IMR-90 (cell line): Measurements from ENCODE around the gene RPS19BP1. TPM values are rescaled to one million over a fixed set of nuclear protein-coding genes. Genes with fewer than 3 reads are reported as not detected.

Experiments used
- ATAC-seq: fragments of 200-7000 bp; cut with Tn5 transposase; 2 replicates; pipeline ENCODE4 v1.9.1; 2020; ENCODE audit warnings: low read depth, mild to moderate bottlenecking, moderate library complexity
- BruUV-seq: library from RNA; stranded (reverse); fragments of 400-500 nt; replicated peaks from 2 replicates; lab custom pipeline; 2021; lab: Mats Ljungman, UMichigan
- CTCF ChIA-PET: fragments of 300-600 bp; formaldehyde crosslinking; extraction: SDS; loops from one replicate; lab custom pipeline; 2021; ENCODE audit warnings: antibody characterized with exemption; lab: Yijun Ruan, JAX
- POLR2A ChIA-PET: fragments of 300-600 bp; sonication (Branson Sonifier 250); formaldehyde crosslinking; loops from one replicate; lab custom pipeline; 2022; ENCODE audit warnings: antibody characterized with exemption; ENCODE audit not compliant: unreplicated experiment; lab: Charles Lee
- DNase-seq: peaks from one replicate; pipeline ENCODE4 v3.0.0; 2013
- H2AFZ ChIP-seq: replicated peaks from 2 replicates; pipeline ENCODE3; 2013; ENCODE audit warnings: low read length, mild to moderate bottlenecking; ENCODE audit not compliant: poor library complexity
- H2AK5ac ChIP-seq: 2 replicates; pipeline ENCODE4 v1.6.1; 2013; ENCODE audit warnings: low read depth, low read length, inconsistent platforms
- H2AK9ac ChIP-seq: replicated peaks from 2 replicates; pipeline ENCODE3; 2013; ENCODE audit warnings: mild to moderate bottlenecking, low read depth, low read length, moderate library complexity; ENCODE audit not compliant: poor library complexity
- H2BK120ac ChIP-seq: 2 replicates; pipeline ENCODE4 v1.6.1; 2013; ENCODE audit warnings: low read depth, low read length, inconsistent platforms
- H2BK15ac ChIP-seq: 3 replicates; pipeline ENCODE4 v1.6.1; 2013; ENCODE audit warnings: low read depth, low read length, inconsistent platforms
- H2BK20ac ChIP-seq: 2 replicates; pipeline ENCODE4 v1.6.1; 2013; ENCODE audit warnings: low read depth, mild to moderate bottlenecking, inconsistent platforms, low read length, moderate library complexity
- H2BK5ac ChIP-seq: 2 replicates; pipeline ENCODE4 v1.6.1; 2013; ENCODE audit warnings: mild to moderate bottlenecking, low read depth, low read length, inconsistent platforms; ENCODE audit not compliant: poor library complexity, severe bottlenecking
- H3K14ac ChIP-seq: replicated peaks from 2 replicates; pipeline ENCODE4 v1.6.1; 2013; ENCODE audit warnings: low read depth, low read length, inconsistent platforms
- H3K18ac ChIP-seq: 2 replicates; pipeline ENCODE4 v1.6.1; 2013; ENCODE audit warnings: low read depth, low read length, control low read depth
- H3K23ac ChIP-seq: 2 replicates; pipeline ENCODE4 v1.6.1; 2013; ENCODE audit warnings: low read depth, low read length, inconsistent platforms
- H3K27ac ChIP-seq: 2 replicates; pipeline ENCODE4 v1.5.1; 2013; ENCODE audit warnings: mild to moderate bottlenecking, control low read depth, low read length; ENCODE audit not compliant: insufficient read depth
- H3K27me3 ChIP-seq: 2 replicates; pipeline ENCODE4 v1.6.1; 2013; ENCODE audit warnings: low read length; ENCODE audit not compliant: control insufficient read depth, insufficient read depth
- H3K36me3 ChIP-seq: 2 replicates; pipeline ENCODE4 v1.6.1; 2013; ENCODE audit warnings: low read length, mixed read lengths; ENCODE audit not compliant: control insufficient read depth, insufficient read depth
- H3K4ac ChIP-seq: 2 replicates; pipeline ENCODE4 v1.6.1; 2013; ENCODE audit warnings: low read depth, low read length, inconsistent platforms
- H3K4me1 ChIP-seq: 2 replicates; pipeline ENCODE4 v1.6.1; 2013; ENCODE audit warnings: low read length, mixed read lengths; ENCODE audit not compliant: control insufficient read depth, insufficient read depth
- H3K4me2 ChIP-seq: 2 replicates; pipeline ENCODE4 v1.6.1; 2013; ENCODE audit warnings: low read depth, mild to moderate bottlenecking, control low read depth, low read length, moderate library complexity
- H3K4me3 ChIP-seq: 2 replicates; pipeline ENCODE4 v1.5.1; 2013; ENCODE audit warnings: low read depth, mild to moderate bottlenecking, control low read depth, low read length, moderate library complexity; ENCODE audit not compliant: insufficient read depth
- H3K56ac ChIP-seq: 2 replicates; pipeline ENCODE4 v1.6.1; 2013; ENCODE audit warnings: low read length, inconsistent platforms; ENCODE audit not compliant: insufficient read depth; ENCODE audit errors: extremely low read depth
- H3K79me1 ChIP-seq, 2 experiments: 2 replicates each; pipeline ENCODE4 v1.6.1; 2013; ENCODE audit warnings: low read length in 2 of 2, inconsistent platforms in 1 of 2, low read depth in 1 of 2
- H3K9ac ChIP-seq: 2 replicates; pipeline ENCODE4 v1.6.1; 2013; ENCODE audit warnings: low read depth, low read length, control low read depth
- H3K9me1 ChIP-seq: 2 replicates; pipeline ENCODE4 v1.6.1; 2013; ENCODE audit warnings: low read length, inconsistent platforms; ENCODE audit not compliant: insufficient read depth
- H3K9me3 ChIP-seq: 2 replicates; pipeline ENCODE4 v1.6.1; 2013; ENCODE audit warnings: low read length; ENCODE audit not compliant: control insufficient read depth, insufficient read depth
- H4K20me1 ChIP-seq: 2 replicates; pipeline ENCODE4 v1.6.1; 2013; ENCODE audit warnings: low read length, inconsistent platforms; ENCODE audit not compliant: insufficient read depth
- H4K5ac ChIP-seq: 2 replicates; pipeline ENCODE4 v1.6.1; 2013; ENCODE audit warnings: mild to moderate bottlenecking, low read depth, low read length, control low read depth
- H4K8ac ChIP-seq, 2 experiments: 2 replicates each; pipeline ENCODE4 v1.6.1; 2013; ENCODE audit warnings: low read depth in 2 of 2, low read length in 2 of 2, control low read depth in 1 of 2, inconsistent platforms in 1 of 2
- H4K91ac ChIP-seq: 2 replicates; pipeline ENCODE4 v1.6.1; 2013; ENCODE audit warnings: low read depth, low read length, inconsistent platforms; ENCODE audit not compliant: insufficient read depth
- CHD1 ChIP-seq: IDR thresholded peaks from 2 replicates; pipeline ENCODE4 v1.6.1; 2012; ENCODE audit warnings: low read depth, low read length, improper control_type of control experiment
- CTCF ChIP-seq: conservative IDR thresholded peaks from 2 replicates; pipeline ENCODE4 v1.5.1; 2012; ENCODE audit warnings: mild to moderate bottlenecking, low read depth, low read length, improper control_type of control experiment
- ELK1 ChIP-seq: fragments of 150-350 bp; IDR thresholded peaks from 2 replicates; pipeline ENCODE4 v1.6.1; 2016; ENCODE audit warnings: low read depth, mild to moderate bottlenecking, low read length, moderate library complexity, borderline replicate concordance
- FOS ChIP-seq: fragments of 150-350 bp; IDR thresholded peaks from 2 replicates; pipeline ENCODE4 v1.6.1; 2016; ENCODE audit warnings: low read depth, low read length
- MAFK ChIP-seq: IDR thresholded peaks from 2 replicates; pipeline ENCODE4 v1.6.1; 2012; ENCODE audit warnings: low read depth, low read length, improper control_type of control experiment
- MAZ ChIP-seq: IDR thresholded peaks from 2 replicates; pipeline ENCODE4 v1.6.1; 2012; ENCODE audit warnings: low read depth, mild to moderate bottlenecking, low read length, improper control_type of control experiment, moderate library complexity, borderline replicate concordance
- MXI1 ChIP-seq: IDR thresholded peaks from 2 replicates; pipeline ENCODE4 v1.6.1; 2012; ENCODE audit warnings: low read depth, mild to moderate bottlenecking, low read length, moderate library complexity, borderline replicate concordance
- NFE2L2 ChIP-seq: fragments of 150-350 bp; IDR thresholded peaks from 2 replicates; pipeline ENCODE4 v1.6.1; 2016; ENCODE audit warnings: low read depth, mild to moderate bottlenecking, low read length
- POLR2A ChIP-seq: IDR thresholded peaks from 2 replicates; pipeline ENCODE4 v1.6.1; 2012; ENCODE audit warnings: mild to moderate bottlenecking, low read depth, low read length
- RAD21 ChIP-seq: IDR thresholded peaks from 2 replicates; pipeline ENCODE4 v1.6.1; 2012; ENCODE audit warnings: low read length, improper control_type of control experiment
- RCOR1 ChIP-seq: IDR thresholded peaks from 2 replicates; pipeline ENCODE4 v1.6.1; 2012; ENCODE audit warnings: mild to moderate bottlenecking, low read length, improper control_type of control experiment; ENCODE audit not compliant: insufficient replicate concordance
- RFX5 ChIP-seq: IDR thresholded peaks from 2 replicates; pipeline ENCODE4 v1.8.0; 2012; ENCODE audit warnings: low read depth, mild to moderate bottlenecking, low read length, moderate library complexity
- USF2 ChIP-seq: fragments of 150-350 bp; IDR thresholded peaks from 2 replicates; pipeline ENCODE4 v1.6.1; 2017; ENCODE audit warnings: mild to moderate bottlenecking, antibody characterized with exemption, low read length, low read depth
- WGBS, 2 experiments: methylation state at CpG; one replicate each; pipeline versions ENCODE4 v1.1.5 to v1.1.7; 2013; ENCODE audit warnings: missing lambda C conversion rate in 2 of 2; ENCODE audit not compliant: insufficient read length in 1 of 2; ENCODE audit errors: extremely low coverage in 2 of 2; 5-methylcytosine and 5-hydroxymethylcytosine counted together
- dilution Hi-C: fragments of 300-500 bp; cut with HindIII; formaldehyde crosslinking; loops from one replicate; pipeline ENCODE4 v1.14.3; 2018; ENCODE audit warnings: low sequenced_read_pairs; ENCODE audit not compliant: unreplicated experiment
- in situ Hi-C: fragments of 300-500 bp; cut with MboI; formaldehyde crosslinking; loops from 3 replicates; pipeline ENCODE4 v1.14.3; 2019; ENCODE audit warnings: low sequenced_read_pairs, inconsistent platforms, mixed read lengths
- intact Hi-C: fragments of 100-400 bp; cut with micrococcal nuclease; formaldehyde crosslinking; loops from 2 replicates; pipeline ENCODE4 v1.10.0; 2022
- polyA plus RNA-seq, 3 experiments: library from polyadenylated mRNA; depleted of rRNA; stranded (reverse); fragments of >200 nt; gene quantifications; 2 replicates each; pipeline ENCODE4 v1.2.3, GENCODE V29; 2012; ENCODE audit warnings: low replicate concordance in 1 of 3
- total RNA-seq: library from RNA; depleted of rRNA; stranded (reverse); fragments of >200 nt; gene quantifications from 2 replicates; pipeline ENCODE4 v1.2.3, GENCODE V29; 2012

RPS19BP1 gene
- total and polyA plus RNA-seq, 2 of the 4 experiments (the other 2 are of a cell fraction): 33.0 to 95.4 TPM

- H4K5ac ChIP-seq: no peak overlapping the region
- ChIA-PET POLR2A (no interaction called here), CTCF (no interaction called here)
- H3K36me3 ChIP-seq: no peaks in the 10 kb centered on the region
- peak overlapping the region; percentile 19; the same call in 1 of the 2 replicates for H2BK120ac ChIP-seq
- peak overlapping the region; percentile 27; the same call in 1 of the 2 replicates for H2BK20ac ChIP-seq
- no peak overlapping the region for H2BK5ac ChIP-seq
- H3K4me2 ChIP-seq: no peak overlapping the region
- WGBS, 2 experiments: no CpG with 5 or more reads among the region's 2 CpGs
- TF ChIP-seq CTCF (no peak), RFX5 (no peak), ELK1 (no peak), POLR2A (no peak), CHD1 (no peak), FOS (no peak), USF2 (no peak), MAFK (no peak), MXI1 (no peak), MAZ (no peak), RCOR1 (no peak), RAD21 (no peak), NFE2L2 (no peak)
- no peak overlapping the region for H3K56ac ChIP-seq
- intact Hi-C loops: no loop called here
- ATAC-seq (no peak), DNase-seq (no peak)
- peaks cover 3% of the 10 kb centered on the region; the same call in 1 of the 2 replicates for H4K20me1 ChIP-seq
- no peak overlapping the region; the same call in 2 of the 3 replicates for H2BK15ac ChIP-seq
- H4K91ac ChIP-seq: no peak overlapping the region
- no peak overlapping the region for H3K9ac ChIP-seq
- no peak overlapping the region; the same call in 1 of the 2 replicates for H3K4ac ChIP-seq
- in situ Hi-C loops: no loop called here
- no peak overlapping the region for H3K14ac ChIP-seq
- H2AFZ ChIP-seq: no peak overlapping the region
- H3K27me3 ChIP-seq: peaks cover 20% of the 10 kb centered on the region
- no peak overlapping the region; the same call in none of the 2 replicates for H2AK5ac ChIP-seq
- no peak overlapping the region for H3K4me3 ChIP-seq
- peaks cover 15% of the 10 kb centered on the region for H3K9me1 ChIP-seq
- dilution Hi-C loops: no loop called here
- H2AK9ac ChIP-seq: no peak overlapping the region
- no TSS peak for BruUV-seq
- peaks cover 7% of the 10 kb centered on the region for H3K4me1 ChIP-seq
- peaks cover 3% of the 10 kb centered on the region; the same call in 1 of the 2 replicates for H3K9me3 ChIP-seq
- H3K79me1 ChIP-seq: no peaks in the 10 kb centered on the region
- no peak overlapping the region for H4K8ac ChIP-seq
- no peak overlapping the region for H3K18ac ChIP-seq
- no peak overlapping the region for H3K23ac ChIP-seq
- no peak overlapping the region for H3K27ac ChIP-seq
These were observed 42.9 kb upstream of the RPS19BP1 start for GRCh38 chr22:39575552-39575825.
